GM12892 (cell line): ENCODE results near the gene RRAD.
"Not testable (repeated sequence)": the region's sequence is repeated elsewhere in the genome, so short reads cannot be mapped to it uniquely, and the experiment has no call there.

ENCODE experiments used
- POLR2A ChIP-seq: IDR thresholded peaks from 2 replicates; pipeline ENCODE4 v1.6.1; 2011; ENCODE audit warnings: low read depth, low read length, control low read depth
- POLR2AphosphoS5 ChIP-seq: IDR thresholded peaks from 2 replicates; pipeline ENCODE4 v1.6.1; 2011; ENCODE audit warnings: low read depth, low read length, control low read depth

GRCh38 chr16:66934839-66935313, 9.5 kb upstream of the RRAD start:
- not testable (repeated sequence) for TF ChIP-seq POLR2A, POLR2AphosphoS5
